ENCODE data around the gene NRARP. TPM values are rescaled to one million over a fixed set of nuclear protein-coding genes. Genes with fewer than 3 reads are reported as not detected.
A peak's percentile ranks its signal among the peaks of the same experiment; 100 is the strongest.

Gene NRARP
- total and polyA plus RNA-seq, 7 donors: 1.8 to 24.7 (median 11.6) TPM; not detected in 1

GRCh38 chr9:137306066-137306849 lies 4.2 kb upstream of the NRARP start:
- Histone ChIP-seq H3K36me3 (no peaks in the 10 kb centered on the region), H3K4me3 (no peak overlapping the region), H3K4me1 (peaks cover 0 to 47% (median 42%) of the 10 kb centered on the region in 4 donors), H3K27me3 (peaks cover 44 to 81% (median 62%) of the 10 kb centered on the region in 3 donors), H3K27ac (peak overlapping the region; percentile 59 to 76 (median 64)), H3K9me3 (no peaks in the 10 kb centered on the region)
- intact Hi-C loops (cut with DNase I): no loop called here
- 7 to 26% methylated on average over 30 of the region's 30 CpGs for WGBS, 2 donors
- no peak for TF ChIP-seq EP300 (IDR thresholded peaks at IDR 0.05)
- TF ChIP-seq POLR2A (IDR thresholded peaks at IDR 0.05): no peak
- TF ChIP-seq POLR2AphosphoS5 (IDR thresholded peaks at IDR 0.05): no peak
- TF ChIP-seq, protein P1, sequence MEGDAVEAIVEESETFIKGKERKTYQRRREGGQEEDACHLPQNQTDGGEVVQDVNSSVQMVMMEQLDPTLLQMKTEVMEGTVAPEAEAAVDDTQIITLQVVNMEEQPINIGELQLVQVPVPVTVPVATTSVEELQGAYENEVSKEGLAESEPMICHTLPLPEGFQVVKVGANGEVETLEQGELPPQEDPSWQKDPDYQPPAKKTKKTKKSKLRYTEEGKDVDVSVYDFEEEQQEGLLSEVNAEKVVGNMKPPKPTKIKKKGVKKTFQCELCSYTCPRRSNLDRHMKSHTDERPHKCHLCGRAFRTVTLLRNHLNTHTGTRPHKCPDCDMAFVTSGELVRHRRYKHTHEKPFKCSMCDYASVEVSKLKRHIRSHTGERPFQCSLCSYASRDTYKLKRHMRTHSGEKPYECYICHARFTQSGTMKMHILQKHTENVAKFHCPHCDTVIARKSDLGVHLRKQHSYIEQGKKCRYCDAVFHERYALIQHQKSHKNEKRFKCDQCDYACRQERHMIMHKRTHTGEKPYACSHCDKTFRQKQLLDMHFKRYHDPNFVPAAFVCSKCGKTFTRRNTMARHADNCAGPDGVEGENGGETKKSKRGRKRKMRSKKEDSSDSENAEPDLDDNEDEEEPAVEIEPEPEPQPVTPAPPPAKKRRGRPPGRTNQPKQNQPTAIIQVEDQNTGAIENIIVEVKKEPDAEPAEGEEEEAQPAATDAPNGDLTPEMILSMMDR (IDR thresholded peaks at IDR 0.05): no peak
- DNase-seq: no peak

GRCh38 chr9:137305798-137306065 lies 3.7 kb upstream of the NRARP start:
- Histone ChIP-seq H3K36me3 (no peaks in the 10 kb centered on the region), H3K9me3 (no peaks in the 10 kb centered on the region), H3K27me3 (peaks cover 48 to 86% (median 67%) of the 10 kb centered on the region in 3 donors), H3K4me3 (peak overlapping the region in 2 of 4 donors; percentile 8 to 12), H3K4me1 (peaks cover 0 to 51% (median 48%) of the 10 kb centered on the region in 4 donors), H3K27ac (peak overlapping the region; percentile 59 to 76 (median 64))
- TF ChIP-seq, protein P1 (IDR thresholded peaks at IDR 0.05): no peak
- TF ChIP-seq EP300 (IDR thresholded peaks at IDR 0.05) (no peak), POLR2A (IDR thresholded peaks at IDR 0.05) (no peak), POLR2AphosphoS5 (IDR thresholded peaks at IDR 0.05) (no peak)
- 5 to 28% methylated on average over 8 of the region's 8 CpGs for WGBS, 2 donors
- intact Hi-C loops (cut with DNase I): no loop called here
- no peak for DNase-seq

DNA sequence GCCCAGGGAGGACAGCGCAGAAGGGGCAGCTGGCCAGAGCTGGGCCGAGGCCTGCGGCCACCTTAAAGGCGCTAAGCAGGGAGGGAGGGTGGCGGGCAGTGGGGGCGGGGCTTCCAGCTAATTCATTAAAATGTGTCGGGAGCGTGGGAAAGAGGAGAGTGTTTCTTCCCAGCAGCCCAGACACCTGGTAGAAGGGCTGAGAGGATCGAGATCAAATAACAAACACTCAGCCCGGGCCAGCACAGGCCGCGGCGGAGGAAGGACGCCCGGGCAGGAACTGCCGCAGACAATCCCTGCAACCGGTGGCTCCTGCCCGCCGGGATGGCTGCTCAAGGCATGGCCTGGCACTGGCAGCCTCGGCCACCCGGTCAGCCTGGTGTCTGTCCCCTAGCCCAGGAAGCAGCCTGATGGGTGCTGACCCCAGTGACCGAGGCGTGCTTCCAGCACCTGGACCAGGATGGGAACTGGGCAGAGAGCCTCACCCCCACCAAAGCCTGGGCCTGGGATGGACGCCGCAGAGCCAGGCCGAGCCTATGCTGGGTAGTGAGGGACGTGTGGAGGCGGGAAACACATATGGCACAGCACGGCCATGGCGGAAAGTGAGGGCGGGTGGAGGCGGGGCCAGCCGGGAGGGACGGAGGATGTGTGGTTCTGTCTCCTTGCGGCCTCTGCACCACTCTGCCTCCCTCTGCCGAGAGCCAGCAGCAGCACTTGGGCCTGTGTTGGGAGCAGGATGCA lies 3.2 kb upstream of the NRARP start:
- H3K4me1 ChIP-seq: peaks cover 0 to 56% (median 53%) of the 10 kb centered on the region in 4 donors
- peaks cover 53 to 91% (median 72%) of the 10 kb centered on the region in 3 donors for H3K27me3 ChIP-seq
- no peak for DNase-seq
- 6 to 27% methylated on average over 36 of the region's 36 CpGs for whole genome bisulfite sequencing, 2 donors
- TF ChIP-seq POLR2A (IDR thresholded peaks at IDR 0.05): peak in 1 of 2 donors; percentile 30
- TF ChIP-seq, protein P1 (IDR thresholded peaks at IDR 0.05): no peak
- peak in 2 of 4 donors; percentile 6 to 41 for TF ChIP-seq POLR2AphosphoS5 (IDR thresholded peaks at IDR 0.05)
- no peak for TF ChIP-seq EP300 (IDR thresholded peaks at IDR 0.05)
- no peaks in the 10 kb centered on the region for H3K36me3 ChIP-seq
- peak overlapping the region in 3 of 4 donors; percentile 8 to 19 (median 12) for H3K4me3 ChIP-seq
- peak overlapping the region; percentile 59 to 76 (median 64) for H3K27ac ChIP-seq
- intact Hi-C loops (cut with DNase I): no loop called here
- H3K9me3 ChIP-seq: no peaks in the 10 kb centered on the region

DNA sequence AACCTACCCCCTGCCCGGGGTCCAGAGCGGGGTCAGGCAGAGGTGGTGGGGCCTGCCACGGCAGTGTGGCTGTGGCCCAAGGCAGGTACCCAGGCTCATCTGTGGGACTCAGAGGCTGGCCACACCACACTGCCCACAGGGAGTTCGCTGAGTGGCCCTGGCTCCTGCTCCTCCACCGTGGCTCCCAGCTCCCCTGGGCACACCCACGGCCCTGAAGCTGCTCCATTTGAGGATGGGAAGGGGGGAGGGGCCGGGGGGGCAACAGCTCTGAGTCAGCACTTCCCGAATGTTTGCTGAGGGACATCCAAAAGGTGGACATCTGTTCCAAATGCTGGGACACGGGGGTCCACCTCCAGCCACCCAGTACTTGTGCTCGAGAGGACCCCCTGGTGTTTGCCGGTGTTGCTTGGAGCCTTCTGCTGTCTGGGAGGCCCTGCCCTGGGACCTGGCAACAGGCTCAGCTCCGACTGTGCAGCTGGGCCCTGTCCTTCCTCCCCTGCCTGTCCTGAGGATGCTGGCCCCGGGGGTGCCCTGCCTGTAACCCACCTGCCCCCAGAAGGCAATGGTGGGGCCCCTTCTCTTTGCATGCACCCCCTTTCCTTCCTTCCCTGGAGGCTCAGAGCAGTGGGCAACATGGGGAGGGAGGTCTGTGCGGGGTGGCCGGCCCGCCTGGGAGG lies 2.5 kb upstream of the NRARP start:
- Histone ChIP-seq H3K36me3 (no peaks in the 10 kb centered on the region), H3K9me3 (no peaks in the 10 kb centered on the region), H3K27me3 (peaks cover 60 to 94% (median 80%) of the 10 kb centered on the region in 3 donors), H3K27ac (peak overlapping the region; percentile 59 to 76 (median 64)), H3K4me1 (peaks cover 0 to 59% (median 54%) of the 10 kb centered on the region in 4 donors), H3K4me3 (no peak overlapping the region)
- 10 to 45% methylated on average over 16 of the region's 16 CpGs for WGBS, 2 donors
- no peak for DNase-seq
- TF ChIP-seq EP300 (IDR thresholded peaks at IDR 0.05) (no peak), POLR2AphosphoS5 (IDR thresholded peaks at IDR 0.05) (no peak), POLR2A (IDR thresholded peaks at IDR 0.05) (no peak)
- TF ChIP-seq, protein P1 (IDR thresholded peaks at IDR 0.05): no peak
- intact Hi-C loops (cut with DNase I): no loop called here

All from sigmoid colon (tissue), 7 donors.